Measurements from ENCODE around the gene EFCAB8.

EFCAB8 gene

GRCh38 chr20:32989507-32990283, 131.0 kb downstream of the EFCAB8 start:
- no peak for DNase-seq

- DNase-seq, result no peak
Measured at GRCh38 chr20:32990426-32990825, 131.7 kb downstream of the EFCAB8 start.

- DNase-seq, result no peak
Measured at GRCh38 chr20:32991383-32991782, 132.7 kb downstream of the EFCAB8 start.

- DNase-seq, result no peak
Measured at GRCh38 chr20:32991792-32992641, 133.3 kb downstream of the EFCAB8 start.

GRCh38 chr20:32993496-32994050, 134.8 kb downstream of the EFCAB8 start:
- DNase-seq, result no peak

- DNase-seq, result no peak
Measured at GRCh38 chr20:32995802-32996201, 137.1 kb downstream of the EFCAB8 start.

GRCh38 chr20:32997431-32997830, 138.7 kb downstream of the EFCAB8 start:
- no peak for DNase-seq

- no peak for DNase-seq
Measured at GRCh38 chr20:32999603-33000250, 141.0 kb downstream of the EFCAB8 start.

- DNase-seq, result no peak
Measured at GRCh38 chr20:33000802-33001466, 142.2 kb downstream of the EFCAB8 start.

GRCh38 chr20:33002087-33002808, 143.5 kb downstream of the EFCAB8 start:
- no peak for DNase-seq

GRCh38 chr20:33004141-33004751, 145.5 kb downstream of the EFCAB8 start, which contains the start of gene SUN5:
TSS of gene SUN5 (minus strand) at chr20:33004433. CDS start at chr20:33004340, 93 bp downstream.
- no peak for DNase-seq

GRCh38 chr20:33005132-33005566, 146.4 kb downstream of the EFCAB8 start:
- DNase-seq, result no peak

- no peak for DNase-seq
Measured at GRCh38 chr20:33005908-33006775, 147.4 kb downstream of the EFCAB8 start.

- DNase-seq, result no peak
Measured at GRCh38 chr20:33006776-33007375, 148.2 kb downstream of the EFCAB8 start.

- no peak for DNase-seq
Measured at GRCh38 chr20:33007376-33008335, 148.9 kb downstream of the EFCAB8 start, which contains the start of gene BPIFB2. TSS of gene BPIFB2 (plus strand) at chr20:33007704. CDS start at chr20:33008575, 871 bp downstream.

- DNase-seq, result no peak
Measured at GRCh38 chr20:33008336-33009213, 149.9 kb downstream of the EFCAB8 start.
